GM12878 (cell line): ENCODE measurements around the gene PDRG1.

ENCODE experiments used
- CHD2 ChIP-seq: IDR thresholded peaks from 2 replicates; pipeline ENCODE4 v1.6.1; 2011; ENCODE audit warnings: low read depth, low read length, improper control_type of control experiment, borderline replicate concordance
- EP300 ChIP-seq, 2 experiments: fragments of 150-350 bp in 1 of 2; IDR thresholded peaks; 2 replicates each; pipeline ENCODE4 v1.6.1; 2011 to 2012; ENCODE audit warnings: low read depth in 2 of 2, low read length in 2 of 2, borderline replicate concordance in 1 of 2, improper control_type of control experiment in 1 of 2, inconsistent platforms in 1 of 2; ENCODE audit not compliant: control insufficient read depth in 1 of 2
- ESRRA ChIP-seq: IDR thresholded peaks from 2 replicates; pipeline ENCODE4 v1.6.1; 2012; ENCODE audit warnings: mild to moderate bottlenecking, low read length, improper control_type of control experiment
- FOXK2 ChIP-seq: fragments of 450-650 bp; IDR thresholded peaks from 2 replicates; pipeline ENCODE4 v1.6.1; 2017; ENCODE audit warnings: mild to moderate bottlenecking, moderate library complexity
- NRF1 ChIP-seq: conservative IDR thresholded peaks from 2 replicates; pipeline ENCODE4 v1.6.1; 2011; ENCODE audit warnings: mild to moderate bottlenecking, low read depth, low read length, improper control_type of control experiment
- POLR2AphosphoS5 ChIP-seq: IDR thresholded peaks from 2 replicates; pipeline ENCODE4 v1.6.1; 2011; ENCODE audit warnings: mild to moderate bottlenecking, low read length, inconsistent platforms
- TF ChIP-seq, protein P1 (sequence below): IDR thresholded peaks from 2 replicates; pipeline ENCODE4 v1.6.1; 2012; ENCODE audit warnings: mild to moderate bottlenecking, low read depth, low read length
- TF ChIP-seq, protein P2 (sequence below): fragments of 450-650 bp; IDR thresholded peaks from 2 replicates; pipeline ENCODE4 v1.6.1; 2017; ENCODE audit warnings: antibody characterized with exemption, mild to moderate bottlenecking, moderate library complexity
- TF ChIP-seq, protein P3 (sequence below), 3 experiments: IDR thresholded peaks in 2 of 3; conservative IDR thresholded peaks in 1 of 3; 2 replicates each; pipeline ENCODE4 v1.5.1; 2011; ENCODE audit warnings: low read depth in 3 of 3, low read length in 3 of 3, mild to moderate bottlenecking in 3 of 3, control low read depth in 2 of 3, moderate library complexity in 2 of 3, inconsistent platforms in 1 of 3, mixed read lengths in 1 of 3; ENCODE audit not compliant: control insufficient read depth in 2 of 3, insufficient read depth in 1 of 3; ENCODE audit errors: extremely low read depth in 1 of 3
- TF ChIP-seq, protein P4 (sequence below): IDR thresholded peaks from 2 replicates; pipeline ENCODE4 v1.6.1; 2012; ENCODE audit warnings: low read depth, low read length, improper control_type of control experiment

DNA sequence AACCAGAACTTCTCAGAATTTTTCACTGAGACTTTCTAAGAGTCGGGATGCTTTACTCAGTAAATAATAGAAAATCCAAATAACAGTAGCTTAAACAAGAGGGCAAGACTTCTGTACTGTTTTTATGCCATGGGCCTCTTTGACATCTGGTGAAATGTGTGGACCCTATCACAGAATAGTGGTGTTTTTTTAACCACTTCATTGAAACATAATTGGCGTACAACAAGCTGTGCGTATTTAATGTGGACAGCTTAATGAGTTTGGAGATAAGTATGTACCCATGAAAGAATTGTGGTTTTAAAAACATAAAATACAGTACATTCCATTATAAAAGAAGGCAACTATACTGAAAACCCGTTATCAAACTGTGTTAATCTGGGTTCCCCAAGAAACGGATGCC lies 37.7 kb downstream of the PDRG1 start:
- TF ChIP-seq, protein P1, sequence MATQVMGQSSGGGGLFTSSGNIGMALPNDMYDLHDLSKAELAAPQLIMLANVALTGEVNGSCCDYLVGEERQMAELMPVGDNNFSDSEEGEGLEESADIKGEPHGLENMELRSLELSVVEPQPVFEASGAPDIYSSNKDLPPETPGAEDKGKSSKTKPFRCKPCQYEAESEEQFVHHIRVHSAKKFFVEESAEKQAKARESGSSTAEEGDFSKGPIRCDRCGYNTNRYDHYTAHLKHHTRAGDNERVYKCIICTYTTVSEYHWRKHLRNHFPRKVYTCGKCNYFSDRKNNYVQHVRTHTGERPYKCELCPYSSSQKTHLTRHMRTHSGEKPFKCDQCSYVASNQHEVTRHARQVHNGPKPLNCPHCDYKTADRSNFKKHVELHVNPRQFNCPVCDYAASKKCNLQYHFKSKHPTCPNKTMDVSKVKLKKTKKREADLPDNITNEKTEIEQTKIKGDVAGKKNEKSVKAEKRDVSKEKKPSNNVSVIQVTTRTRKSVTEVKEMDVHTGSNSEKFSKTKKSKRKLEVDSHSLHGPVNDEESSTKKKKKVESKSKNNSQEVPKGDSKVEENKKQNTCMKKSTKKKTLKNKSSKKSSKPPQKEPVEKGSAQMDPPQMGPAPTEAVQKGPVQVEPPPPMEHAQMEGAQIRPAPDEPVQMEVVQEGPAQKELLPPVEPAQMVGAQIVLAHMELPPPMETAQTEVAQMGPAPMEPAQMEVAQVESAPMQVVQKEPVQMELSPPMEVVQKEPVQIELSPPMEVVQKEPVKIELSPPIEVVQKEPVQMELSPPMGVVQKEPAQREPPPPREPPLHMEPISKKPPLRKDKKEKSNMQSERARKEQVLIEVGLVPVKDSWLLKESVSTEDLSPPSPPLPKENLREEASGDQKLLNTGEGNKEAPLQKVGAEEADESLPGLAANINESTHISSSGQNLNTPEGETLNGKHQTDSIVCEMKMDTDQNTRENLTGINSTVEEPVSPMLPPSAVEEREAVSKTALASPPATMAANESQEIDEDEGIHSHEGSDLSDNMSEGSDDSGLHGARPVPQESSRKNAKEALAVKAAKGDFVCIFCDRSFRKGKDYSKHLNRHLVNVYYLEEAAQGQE, result no peak
- TF ChIP-seq FOXK2 (no peak), ESRRA (no peak), EP300 (IDR thresholded peaks at IDR 0.05; ENCODE audit: borderline replicate concordance in 1 of 2, control insufficient read depth in 1 of 2, low read depth in 2 of 2, low read length in 2 of 2) (no peak), NRF1 (no peak), CHD2 (no peak), POLR2AphosphoS5 (no peak)
- TF ChIP-seq, protein P2, sequence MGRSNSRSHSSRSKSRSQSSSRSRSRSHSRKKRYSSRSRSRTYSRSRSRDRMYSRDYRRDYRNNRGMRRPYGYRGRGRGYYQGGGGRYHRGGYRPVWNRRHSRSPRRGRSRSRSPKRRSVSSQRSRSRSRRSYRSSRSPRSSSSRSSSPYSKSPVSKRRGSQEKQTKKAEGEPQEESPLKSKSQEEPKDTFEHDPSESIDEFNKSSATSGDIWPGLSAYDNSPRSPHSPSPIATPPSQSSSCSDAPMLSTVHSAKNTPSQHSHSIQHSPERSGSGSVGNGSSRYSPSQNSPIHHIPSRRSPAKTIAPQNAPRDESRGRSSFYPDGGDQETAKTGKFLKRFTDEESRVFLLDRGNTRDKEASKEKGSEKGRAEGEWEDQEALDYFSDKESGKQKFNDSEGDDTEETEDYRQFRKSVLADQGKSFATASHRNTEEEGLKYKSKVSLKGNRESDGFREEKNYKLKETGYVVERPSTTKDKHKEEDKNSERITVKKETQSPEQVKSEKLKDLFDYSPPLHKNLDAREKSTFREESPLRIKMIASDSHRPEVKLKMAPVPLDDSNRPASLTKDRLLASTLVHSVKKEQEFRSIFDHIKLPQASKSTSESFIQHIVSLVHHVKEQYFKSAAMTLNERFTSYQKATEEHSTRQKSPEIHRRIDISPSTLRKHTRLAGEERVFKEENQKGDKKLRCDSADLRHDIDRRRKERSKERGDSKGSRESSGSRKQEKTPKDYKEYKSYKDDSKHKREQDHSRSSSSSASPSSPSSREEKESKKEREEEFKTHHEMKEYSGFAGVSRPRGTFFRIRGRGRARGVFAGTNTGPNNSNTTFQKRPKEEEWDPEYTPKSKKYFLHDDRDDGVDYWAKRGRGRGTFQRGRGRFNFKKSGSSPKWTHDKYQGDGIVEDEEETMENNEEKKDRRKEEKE, result no peak
- TF ChIP-seq, protein P3, sequence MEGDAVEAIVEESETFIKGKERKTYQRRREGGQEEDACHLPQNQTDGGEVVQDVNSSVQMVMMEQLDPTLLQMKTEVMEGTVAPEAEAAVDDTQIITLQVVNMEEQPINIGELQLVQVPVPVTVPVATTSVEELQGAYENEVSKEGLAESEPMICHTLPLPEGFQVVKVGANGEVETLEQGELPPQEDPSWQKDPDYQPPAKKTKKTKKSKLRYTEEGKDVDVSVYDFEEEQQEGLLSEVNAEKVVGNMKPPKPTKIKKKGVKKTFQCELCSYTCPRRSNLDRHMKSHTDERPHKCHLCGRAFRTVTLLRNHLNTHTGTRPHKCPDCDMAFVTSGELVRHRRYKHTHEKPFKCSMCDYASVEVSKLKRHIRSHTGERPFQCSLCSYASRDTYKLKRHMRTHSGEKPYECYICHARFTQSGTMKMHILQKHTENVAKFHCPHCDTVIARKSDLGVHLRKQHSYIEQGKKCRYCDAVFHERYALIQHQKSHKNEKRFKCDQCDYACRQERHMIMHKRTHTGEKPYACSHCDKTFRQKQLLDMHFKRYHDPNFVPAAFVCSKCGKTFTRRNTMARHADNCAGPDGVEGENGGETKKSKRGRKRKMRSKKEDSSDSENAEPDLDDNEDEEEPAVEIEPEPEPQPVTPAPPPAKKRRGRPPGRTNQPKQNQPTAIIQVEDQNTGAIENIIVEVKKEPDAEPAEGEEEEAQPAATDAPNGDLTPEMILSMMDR (IDR thresholded peaks at IDR 0.05 in 2 of 3, conservative IDR thresholded peaks at IDR 0.05 in 1 of 3; ENCODE audit: control insufficient read depth in 2 of 3, extremely low read depth in 1 of 3, insufficient read depth in 1 of 3, low read depth in 3 of 3, low read length in 3 of 3), result no peak
- TF ChIP-seq, protein P4, sequence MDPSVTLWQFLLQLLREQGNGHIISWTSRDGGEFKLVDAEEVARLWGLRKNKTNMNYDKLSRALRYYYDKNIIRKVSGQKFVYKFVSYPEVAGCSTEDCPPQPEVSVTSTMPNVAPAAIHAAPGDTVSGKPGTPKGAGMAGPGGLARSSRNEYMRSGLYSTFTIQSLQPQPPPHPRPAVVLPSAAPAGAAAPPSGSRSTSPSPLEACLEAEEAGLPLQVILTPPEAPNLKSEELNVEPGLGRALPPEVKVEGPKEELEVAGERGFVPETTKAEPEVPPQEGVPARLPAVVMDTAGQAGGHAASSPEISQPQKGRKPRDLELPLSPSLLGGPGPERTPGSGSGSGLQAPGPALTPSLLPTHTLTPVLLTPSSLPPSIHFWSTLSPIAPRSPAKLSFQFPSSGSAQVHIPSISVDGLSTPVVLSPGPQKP, result no peak
